Vagina (tissue), 2 donors: Measurements from ENCODE around the gene FLNB. TPM values are rescaled to one million over a fixed set of nuclear protein-coding genes. Genes with fewer than 3 reads are reported as not detected.
A peak's percentile ranks its signal among the peaks of the same experiment; 100 is the strongest.

Source experiments
- DNase-seq, 2 donors: peaks; one replicate each; pipeline ENCODE4 v3.0.0-alpha.2; 2017; ENCODE audit errors: extremely low spot score in 2 of 2
- H3K27ac ChIP-seq: fragments of 200-600 bp; sonication (generic); one replicate; pipeline ENCODE4 v1.5.1; 2019
- H3K27me3 ChIP-seq: fragments of 200-600 bp; sonication (generic); one replicate; pipeline ENCODE4 v1.5.1; 2019
- H3K36me3 ChIP-seq, 2 donors: fragments of 200-600 bp; sonication (generic); one replicate each; pipeline ENCODE4 v1.5.1; 2017 to 2019
- H3K4me1 ChIP-seq: fragments of 200-600 bp; sonication (generic); one replicate; pipeline ENCODE4 v1.5.1; 2019
- H3K4me3 ChIP-seq, 2 donors: fragments of 200-600 bp; sonication (generic); 1 replicate in 1 of 2; 2 replicates in 1 of 2; pipeline ENCODE4 v1.5.1; 2016 to 2019
- H3K9me3 ChIP-seq: fragments of 200-600 bp; sonication (generic); one replicate; pipeline ENCODE4 v1.5.1; 2019
- CTCF ChIP-seq, 3 experiments: fragments of 450-650 bp in 2 of 3; fragments of 200-600 bp in 1 of 3; sonication (generic) in 1 of 3; IDR thresholded peaks; one replicate each; pipeline ENCODE4 v1.5.1; 2017 to 2019; ENCODE audit warnings: antibody characterized with exemption in 3 of 3, mild to moderate bottlenecking in 2 of 3, moderate library complexity in 2 of 3
- POLR2A ChIP-seq, 2 donors: fragments of 450-650 bp; IDR thresholded peaks; one replicate each; pipeline ENCODE4 v1.6.1; 2017; ENCODE audit warnings: antibody characterized with exemption in 2 of 2, mild to moderate bottlenecking in 2 of 2, moderate library complexity in 2 of 2
- POLR2AphosphoS5 ChIP-seq, 2 donors: sonication (generic); formaldehyde crosslinking; IDR thresholded peaks; one replicate each; pipeline ENCODE4 v1.9.0; 2017; ENCODE audit warnings: antibody characterized with exemption in 2 of 2, mild to moderate bottlenecking in 2 of 2, low read depth in 1 of 2; ENCODE audit not compliant: insufficient read depth in 1 of 2
- intact Hi-C: fragments of 100-400 bp; cut with DNase I; formaldehyde crosslinking; loops from one replicate; pipeline ENCODE4 v1.15.1; 2023
- total RNA-seq: library from RNA; depleted of rRNA; stranded (reverse); fragments of >200 nt; gene quantifications from one replicate; pipeline ENCODE4 v1.2.3, GENCODE V29; 2016

The FLNB gene
- total RNA-seq, 1 donor from 2014 or later, result 147 TPM

GRCh38 chr3:58183221-58183620 lies 175.0 kb downstream of the FLNB start:
- Histone ChIP-seq H3K9me3 (no peaks in the 10 kb centered on the region), H3K27me3 (no peaks in the 10 kb centered on the region), H3K36me3 (no peaks in the 10 kb centered on the region), H3K4me3 (no peak overlapping the region), H3K4me1 (peaks cover 2% of the 10 kb centered on the region), H3K27ac (no peak overlapping the region)
- no peak for TF ChIP-seq POLR2AphosphoS5 (IDR thresholded peaks at IDR 0.05; ENCODE audit: insufficient read depth in 1 of 2, low read depth in 1 of 2)
- no peak for TF ChIP-seq CTCF (IDR thresholded peaks at IDR 0.05)
- TF ChIP-seq POLR2A (IDR thresholded peaks at IDR 0.05), result no peak
- no peak for DNase-seq
- intact Hi-C loops, result loop anchor here (10.0 kb wide), 1 partner anchor 232 kb away; no protein-coding TSS in a partner anchor

- intact Hi-C loops, result loop anchor here (10.0 kb wide), 1 partner anchor 231 kb away; no protein-coding TSS in a partner anchor
- no peak for DNase-seq
Measured at GRCh38 chr3:58183891-58184290, 175.7 kb downstream of the FLNB start.

GRCh38 chr3:58184309-58184981 lies 176.2 kb downstream of the FLNB start:
- intact Hi-C loops, result loop anchor here (10.0 kb wide), 1 partner anchor 230 kb away; no protein-coding TSS in a partner anchor
- TF ChIP-seq CTCF (IDR thresholded peaks at IDR 0.05) (no peak), POLR2A (IDR thresholded peaks at IDR 0.05) (no peak), POLR2AphosphoS5 (IDR thresholded peaks at IDR 0.05; ENCODE audit: insufficient read depth in 1 of 2, low read depth in 1 of 2) (no peak)
- Histone ChIP-seq H3K36me3 (no peaks in the 10 kb centered on the region), H3K4me3 (no peak overlapping the region), H3K9me3 (no peaks in the 10 kb centered on the region), H3K4me1 (peaks cover 8% of the 10 kb centered on the region), H3K27me3 (no peaks in the 10 kb centered on the region), H3K27ac (no peak overlapping the region)
- DNase-seq, result no peak

More at GRCh38 chr3:58183891-58184290, 175.7 kb downstream of the FLNB start:
- Histone ChIP-seq H3K4me3 (no peak overlapping the region), H3K36me3 (no peaks in the 10 kb centered on the region), H3K27me3 (no peaks in the 10 kb centered on the region), H3K9me3 (no peaks in the 10 kb centered on the region), H3K27ac (no peak overlapping the region), H3K4me1 (peaks cover 6% of the 10 kb centered on the region)
- TF ChIP-seq CTCF (IDR thresholded peaks at IDR 0.05) (no peak), POLR2AphosphoS5 (IDR thresholded peaks at IDR 0.05; ENCODE audit: insufficient read depth in 1 of 2, low read depth in 1 of 2) (no peak), POLR2A (IDR thresholded peaks at IDR 0.05) (no peak)

- Histone ChIP-seq H3K9me3 (no peaks in the 10 kb centered on the region), H3K27ac (no peak overlapping the region), H3K4me1 (peaks cover 8% of the 10 kb centered on the region), H3K27me3 (no peaks in the 10 kb centered on the region), H3K36me3 (no peaks in the 10 kb centered on the region), H3K4me3 (no peak overlapping the region)
- DNase-seq, result no peak
- TF ChIP-seq CTCF (IDR thresholded peaks at IDR 0.05) (no peak), POLR2AphosphoS5 (IDR thresholded peaks at IDR 0.05; ENCODE audit: insufficient read depth in 1 of 2, low read depth in 1 of 2) (no peak), POLR2A (IDR thresholded peaks at IDR 0.05) (no peak)
- intact Hi-C loops, result loop anchor here (5.0 to 10.0 kb wide), 2 partner anchors 117 to 230 kb away; no protein-coding TSS in a partner anchor
Measured at GRCh38 chr3:58184982-58185360, 176.7 kb downstream of the FLNB start.

GRCh38 chr3:58188173-58188564 lies 179.9 kb downstream of the FLNB start:
- Histone ChIP-seq H3K36me3 (no peaks in the 10 kb centered on the region), H3K27me3 (no peaks in the 10 kb centered on the region), H3K4me1 (peaks cover 8% of the 10 kb centered on the region), H3K27ac (peak overlapping the region; percentile 55), H3K9me3 (no peaks in the 10 kb centered on the region), H3K4me3 (no peak overlapping the region)
- TF ChIP-seq CTCF (IDR thresholded peaks at IDR 0.05) (no peak), POLR2A (IDR thresholded peaks at IDR 0.05) (no peak), POLR2AphosphoS5 (IDR thresholded peaks at IDR 0.05; ENCODE audit: insufficient read depth in 1 of 2, low read depth in 1 of 2) (no peak)
- intact Hi-C loops, result loop anchor here (5.0 to 10.0 kb wide), 2 partner anchors 114 to 227 kb away; no protein-coding TSS in a partner anchor
- no peak for DNase-seq
